HEK293 (cell line): ENCODE measurements around the gene NUP153.

Experiments
- BCL11A ChIP-seq: fragments of 450-650 bp; formaldehyde crosslinking; IDR thresholded peaks from 2 replicates; pipeline ENCODE4 v1.5.1; 2016; ENCODE audit warnings: low read depth, missing biosample characterization, missing genetic modification characterization
- GFI1B ChIP-seq: fragments of 450-650 bp; formaldehyde crosslinking; IDR thresholded peaks from 2 replicates; pipeline ENCODE4 v1.5.1; 2016; ENCODE audit warnings: missing biosample characterization, missing genetic modification characterization
- KLF7 ChIP-seq: fragments of 450-650 bp; formaldehyde crosslinking; IDR thresholded peaks from 2 replicates; pipeline ENCODE4 v1.5.1; 2016; ENCODE audit warnings: missing biosample characterization, missing genetic modification characterization, borderline replicate concordance
- MEIS1 ChIP-seq: sonication (generic); formaldehyde crosslinking; IDR thresholded peaks from 2 replicates; pipeline ENCODE4 v1.8.1; 2022; ENCODE audit warnings: missing genetic modification reagents, mild to moderate bottlenecking, borderline replicate concordance
- REPIN1 ChIP-seq: fragments of 450-650 bp; formaldehyde crosslinking; IDR thresholded peaks from 2 replicates; pipeline ENCODE4 v1.5.1; 2017; ENCODE audit warnings: missing biosample characterization, missing genetic modification characterization, low read depth
- TRIM28 ChIP-seq: IDR thresholded peaks from 2 replicates; pipeline ENCODE4 v1.6.1; 2011; ENCODE audit warnings: low read length, control low read depth, borderline replicate concordance
- ZBTB20 ChIP-seq: fragments of 450-650 bp; formaldehyde crosslinking; IDR thresholded peaks from 2 replicates; pipeline ENCODE4 v1.5.1; 2016; ENCODE audit warnings: missing biosample characterization, missing genetic modification characterization
- ZFP37 ChIP-seq: fragments of 450-650 bp; formaldehyde crosslinking; IDR thresholded peaks from 2 replicates; pipeline ENCODE4 v1.5.1; 2016; ENCODE audit warnings: missing biosample characterization, missing genetic modification characterization
- ZIC2 ChIP-seq: fragments of 450-650 bp; formaldehyde crosslinking; IDR thresholded peaks from 2 replicates; pipeline ENCODE4 v1.5.1; 2016; ENCODE audit warnings: missing biosample characterization, missing genetic modification characterization
- ZNF174 ChIP-seq: fragments of 450-650 bp; formaldehyde crosslinking; IDR thresholded peaks from 2 replicates; pipeline ENCODE4 v1.5.0; 2017; ENCODE audit warnings: missing biosample characterization, mild to moderate bottlenecking, missing genetic modification characterization
- ZNF202 ChIP-seq: fragments of 450-650 bp; formaldehyde crosslinking; IDR thresholded peaks from 2 replicates; pipeline ENCODE4 v1.5.1; 2016; ENCODE audit warnings: missing biosample characterization, missing genetic modification characterization, borderline replicate concordance
- ZNF266 ChIP-seq: fragments of 450-650 bp; formaldehyde crosslinking; IDR thresholded peaks from 2 replicates; pipeline ENCODE4 v1.5.1; 2016; ENCODE audit warnings: missing biosample characterization, missing genetic modification characterization, low read depth
- ZNF311 ChIP-seq: fragments of 450-650 bp; formaldehyde crosslinking; IDR thresholded peaks from 2 replicates; pipeline ENCODE4 v1.5.1; 2017; ENCODE audit warnings: missing biosample characterization, missing genetic modification characterization, borderline replicate concordance
- ZNF366 ChIP-seq: fragments of 450-650 bp; formaldehyde crosslinking; conservative IDR thresholded peaks from 2 replicates; pipeline ENCODE4 v1.5.1; 2016; ENCODE audit warnings: missing biosample characterization, missing genetic modification characterization
- ZNF501 ChIP-seq: fragments of 450-650 bp; formaldehyde crosslinking; IDR thresholded peaks from 2 replicates; pipeline ENCODE4 v1.5.1; 2016; ENCODE audit warnings: missing biosample characterization, missing genetic modification characterization
- ZNF514 ChIP-seq: fragments of 450-650 bp; formaldehyde crosslinking; IDR thresholded peaks from 2 replicates; pipeline ENCODE4 v1.5.1; 2016; ENCODE audit warnings: missing biosample characterization, missing genetic modification characterization
- ZNF529 ChIP-seq: fragments of 450-650 bp; formaldehyde crosslinking; IDR thresholded peaks from 2 replicates; pipeline ENCODE4 v1.5.1; 2017; ENCODE audit warnings: missing genetic modification characterization, missing biosample characterization; ENCODE audit not compliant: insufficient replicate concordance
- ZNF596 ChIP-seq: fragments of 450-650 bp; IDR thresholded peaks from 2 replicates; pipeline ENCODE4 v1.5.0; 2018; ENCODE audit warnings: missing biosample characterization, mild to moderate bottlenecking, missing genetic modification characterization, moderate library complexity
- ZNF629 ChIP-seq: fragments of 450-650 bp; formaldehyde crosslinking; IDR thresholded peaks from 2 replicates; pipeline ENCODE4 v1.5.1; 2017; ENCODE audit warnings: missing biosample characterization, missing genetic modification characterization
- ZNF76 ChIP-seq: fragments of 450-650 bp; formaldehyde crosslinking; IDR thresholded peaks from 2 replicates; pipeline ENCODE4; 2016; ENCODE audit warnings: low read depth, missing biosample characterization, missing genetic modification characterization, borderline replicate concordance
- ZNF837 ChIP-seq: fragments of 450-650 bp; formaldehyde crosslinking; IDR thresholded peaks from 2 replicates; pipeline ENCODE4 v1.5.1; 2016; ENCODE audit warnings: missing biosample characterization, missing genetic modification characterization
- ZSCAN23 ChIP-seq: fragments of 450-650 bp; formaldehyde crosslinking; IDR thresholded peaks from 2 replicates; pipeline ENCODE4 v1.5.1; 2016; ENCODE audit warnings: missing biosample characterization, missing genetic modification characterization
- TF ChIP-seq, protein P1 (sequence below): fragments of 450-650 bp; formaldehyde crosslinking; IDR thresholded peaks from 2 replicates; pipeline ENCODE4 v1.5.1; 2017; ENCODE audit warnings: missing biosample characterization, missing genetic modification characterization
- TF ChIP-seq, protein P2 (sequence below): fragments of 450-650 bp; formaldehyde crosslinking; IDR thresholded peaks from 2 replicates; pipeline ENCODE4 v1.5.1; 2016; ENCODE audit warnings: missing biosample characterization, missing genetic modification characterization
- TF ChIP-seq, protein P3 (sequence below): fragments of 450-650 bp; formaldehyde crosslinking; IDR thresholded peaks from 2 replicates; pipeline ENCODE4 v1.5.1; 2016; ENCODE audit warnings: missing biosample characterization, missing genetic modification characterization
- TF ChIP-seq, protein P4 (sequence below): fragments of 450-650 bp; formaldehyde crosslinking; IDR thresholded peaks from 2 replicates; pipeline ENCODE4 v1.5.1; 2016; ENCODE audit warnings: missing biosample characterization, missing genetic modification characterization
- TF ChIP-seq, protein P5 (sequence below): sonication (generic); formaldehyde crosslinking; IDR thresholded peaks from 2 replicates; pipeline ENCODE4 v1.8.1; 2022; ENCODE audit warnings: mild to moderate bottlenecking, moderate library complexity, missing genetic modification reagents
- TF ChIP-seq, protein P6 (sequence below): fragments of 450-650 bp; formaldehyde crosslinking; IDR thresholded peaks from 2 replicates; pipeline ENCODE4 v1.5.1; 2016; ENCODE audit warnings: missing biosample characterization, missing genetic modification characterization

The NUP153 gene

DNA sequence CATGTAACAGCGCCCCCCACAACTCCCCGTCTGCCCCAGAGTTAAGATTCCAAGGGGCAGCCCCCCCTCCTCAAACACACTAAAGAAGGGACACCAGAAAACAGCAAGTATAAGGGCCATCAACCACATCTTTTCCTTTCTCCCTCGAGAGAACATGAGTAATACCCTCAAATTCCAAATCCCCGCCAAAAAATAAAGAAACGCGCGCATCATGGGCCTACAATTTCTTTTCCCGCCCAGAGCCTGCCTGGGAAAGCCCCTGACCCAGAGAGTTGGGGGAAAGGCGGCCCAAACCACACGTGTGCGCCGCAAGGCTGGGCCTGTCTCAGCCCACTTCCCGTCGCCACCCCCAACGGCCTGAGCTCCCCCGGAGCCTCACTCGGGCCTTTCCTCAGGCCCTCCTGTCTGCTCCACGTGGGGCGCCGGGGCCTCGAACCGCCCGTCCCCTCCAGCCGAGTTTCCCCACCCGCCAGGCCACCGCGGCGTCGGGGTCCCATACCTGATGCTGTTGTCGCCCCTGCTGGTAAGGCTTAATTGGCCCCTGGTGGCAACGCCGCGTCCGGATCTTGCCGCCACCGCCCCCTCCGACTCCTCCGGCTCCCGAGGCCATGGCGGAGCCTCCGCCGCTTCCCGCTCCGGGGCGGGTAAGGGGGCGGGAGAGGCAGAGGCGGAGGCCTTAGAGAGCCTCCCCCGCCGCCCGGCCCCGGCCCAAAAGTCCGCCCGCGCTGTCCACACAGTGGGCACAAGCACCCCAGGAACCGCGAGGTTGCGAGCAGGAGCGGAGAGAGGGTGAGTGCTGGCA is 746 bp downstream of the NUP153 start (continued):
- TF ChIP-seq, protein P1, sequence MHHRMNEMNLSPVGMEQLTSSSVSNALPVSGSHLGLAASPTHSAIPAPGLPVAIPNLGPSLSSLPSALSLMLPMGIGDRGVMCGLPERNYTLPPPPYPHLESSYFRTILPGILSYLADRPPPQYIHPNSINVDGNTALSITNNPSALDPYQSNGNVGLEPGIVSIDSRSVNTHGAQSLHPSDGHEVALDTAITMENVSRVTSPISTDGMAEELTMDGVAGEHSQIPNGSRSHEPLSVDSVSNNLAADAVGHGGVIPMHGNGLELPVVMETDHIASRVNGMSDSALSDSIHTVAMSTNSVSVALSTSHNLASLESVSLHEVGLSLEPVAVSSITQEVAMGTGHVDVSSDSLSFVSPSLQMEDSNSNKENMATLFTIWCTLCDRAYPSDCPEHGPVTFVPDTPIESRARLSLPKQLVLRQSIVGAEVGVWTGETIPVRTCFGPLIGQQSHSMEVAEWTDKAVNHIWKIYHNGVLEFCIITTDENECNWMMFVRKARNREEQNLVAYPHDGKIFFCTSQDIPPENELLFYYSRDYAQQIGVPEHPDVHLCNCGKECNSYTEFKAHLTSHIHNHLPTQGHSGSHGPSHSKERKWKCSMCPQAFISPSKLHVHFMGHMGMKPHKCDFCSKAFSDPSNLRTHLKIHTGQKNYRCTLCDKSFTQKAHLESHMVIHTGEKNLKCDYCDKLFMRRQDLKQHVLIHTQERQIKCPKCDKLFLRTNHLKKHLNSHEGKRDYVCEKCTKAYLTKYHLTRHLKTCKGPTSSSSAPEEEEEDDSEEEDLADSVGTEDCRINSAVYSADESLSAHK (tag by site-specific recombination), result no peak
- TF ChIP-seq ZNF514 (tag by site-specific recombination) (no peak), ZNF501 (peak; percentile 82), ZNF311 (tag by site-specific recombination) (no peak), BCL11A (no peak), ZIC2 (peak; percentile 98), ZSCAN23 (tag by site-specific recombination) (0 out of 2 replicates have a peak, but pooled peaks have one; percentile 9), ZNF266 (no peak), ZNF596 (tag by site-specific recombination) (no peak), ZNF202 (tag by site-specific recombination) (no peak), ZNF629 (peak; percentile 50), GFI1B (tag by site-specific recombination) (peak; percentile 47), ZNF837 (tag by site-specific recombination) (no peak), ZNF366 (peak; percentile 74), ZNF174 (tag by site-specific recombination) (no peak), MEIS1 (CRISPR knock-in tag) (peak; percentile 31; the same call in 1 of the 2 replicates), ZNF76 (tag by site-specific recombination) (peak; percentile 86), ZFP37 (tag by site-specific recombination) (no peak; the same call in 1 of the 2 replicates), ZNF529 (tag by site-specific recombination) (no peak), KLF7 (tag by site-specific recombination) (peak; percentile 76; the same call in 1 of the 2 replicates), REPIN1 (tag by site-specific recombination) (no peak), ZBTB20 (tag by site-specific recombination) (peak; percentile 74), TRIM28 (no peak)
- TF ChIP-seq, protein P2, sequence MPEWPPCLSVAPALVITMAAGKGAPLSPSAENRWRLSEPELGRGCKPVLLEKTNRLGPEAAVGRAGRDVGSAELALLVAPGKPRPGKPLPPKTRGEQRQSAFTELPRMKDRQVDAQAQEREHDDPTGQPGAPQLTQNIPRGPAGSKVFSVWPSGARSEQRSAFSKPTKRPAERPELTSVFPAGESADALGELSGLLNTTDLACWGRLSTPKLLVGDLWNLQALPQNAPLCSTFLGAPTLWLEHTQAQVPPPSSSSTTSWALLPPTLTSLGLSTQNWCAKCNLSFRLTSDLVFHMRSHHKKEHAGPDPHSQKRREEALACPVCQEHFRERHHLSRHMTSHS (tag by site-specific recombination), result no peak
- TF ChIP-seq, protein P3, sequence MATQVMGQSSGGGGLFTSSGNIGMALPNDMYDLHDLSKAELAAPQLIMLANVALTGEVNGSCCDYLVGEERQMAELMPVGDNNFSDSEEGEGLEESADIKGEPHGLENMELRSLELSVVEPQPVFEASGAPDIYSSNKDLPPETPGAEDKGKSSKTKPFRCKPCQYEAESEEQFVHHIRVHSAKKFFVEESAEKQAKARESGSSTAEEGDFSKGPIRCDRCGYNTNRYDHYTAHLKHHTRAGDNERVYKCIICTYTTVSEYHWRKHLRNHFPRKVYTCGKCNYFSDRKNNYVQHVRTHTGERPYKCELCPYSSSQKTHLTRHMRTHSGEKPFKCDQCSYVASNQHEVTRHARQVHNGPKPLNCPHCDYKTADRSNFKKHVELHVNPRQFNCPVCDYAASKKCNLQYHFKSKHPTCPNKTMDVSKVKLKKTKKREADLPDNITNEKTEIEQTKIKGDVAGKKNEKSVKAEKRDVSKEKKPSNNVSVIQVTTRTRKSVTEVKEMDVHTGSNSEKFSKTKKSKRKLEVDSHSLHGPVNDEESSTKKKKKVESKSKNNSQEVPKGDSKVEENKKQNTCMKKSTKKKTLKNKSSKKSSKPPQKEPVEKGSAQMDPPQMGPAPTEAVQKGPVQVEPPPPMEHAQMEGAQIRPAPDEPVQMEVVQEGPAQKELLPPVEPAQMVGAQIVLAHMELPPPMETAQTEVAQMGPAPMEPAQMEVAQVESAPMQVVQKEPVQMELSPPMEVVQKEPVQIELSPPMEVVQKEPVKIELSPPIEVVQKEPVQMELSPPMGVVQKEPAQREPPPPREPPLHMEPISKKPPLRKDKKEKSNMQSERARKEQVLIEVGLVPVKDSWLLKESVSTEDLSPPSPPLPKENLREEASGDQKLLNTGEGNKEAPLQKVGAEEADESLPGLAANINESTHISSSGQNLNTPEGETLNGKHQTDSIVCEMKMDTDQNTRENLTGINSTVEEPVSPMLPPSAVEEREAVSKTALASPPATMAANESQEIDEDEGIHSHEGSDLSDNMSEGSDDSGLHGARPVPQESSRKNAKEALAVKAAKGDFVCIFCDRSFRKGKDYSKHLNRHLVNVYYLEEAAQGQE (tag by site-specific recombination), result 0 out of 2 replicates have a peak, but pooled peaks have one; percentile 10
- TF ChIP-seq, protein P4, sequence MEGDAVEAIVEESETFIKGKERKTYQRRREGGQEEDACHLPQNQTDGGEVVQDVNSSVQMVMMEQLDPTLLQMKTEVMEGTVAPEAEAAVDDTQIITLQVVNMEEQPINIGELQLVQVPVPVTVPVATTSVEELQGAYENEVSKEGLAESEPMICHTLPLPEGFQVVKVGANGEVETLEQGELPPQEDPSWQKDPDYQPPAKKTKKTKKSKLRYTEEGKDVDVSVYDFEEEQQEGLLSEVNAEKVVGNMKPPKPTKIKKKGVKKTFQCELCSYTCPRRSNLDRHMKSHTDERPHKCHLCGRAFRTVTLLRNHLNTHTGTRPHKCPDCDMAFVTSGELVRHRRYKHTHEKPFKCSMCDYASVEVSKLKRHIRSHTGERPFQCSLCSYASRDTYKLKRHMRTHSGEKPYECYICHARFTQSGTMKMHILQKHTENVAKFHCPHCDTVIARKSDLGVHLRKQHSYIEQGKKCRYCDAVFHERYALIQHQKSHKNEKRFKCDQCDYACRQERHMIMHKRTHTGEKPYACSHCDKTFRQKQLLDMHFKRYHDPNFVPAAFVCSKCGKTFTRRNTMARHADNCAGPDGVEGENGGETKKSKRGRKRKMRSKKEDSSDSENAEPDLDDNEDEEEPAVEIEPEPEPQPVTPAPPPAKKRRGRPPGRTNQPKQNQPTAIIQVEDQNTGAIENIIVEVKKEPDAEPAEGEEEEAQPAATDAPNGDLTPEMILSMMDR (tag by site-specific recombination), result peak; percentile 86
- TF ChIP-seq, protein P5, sequence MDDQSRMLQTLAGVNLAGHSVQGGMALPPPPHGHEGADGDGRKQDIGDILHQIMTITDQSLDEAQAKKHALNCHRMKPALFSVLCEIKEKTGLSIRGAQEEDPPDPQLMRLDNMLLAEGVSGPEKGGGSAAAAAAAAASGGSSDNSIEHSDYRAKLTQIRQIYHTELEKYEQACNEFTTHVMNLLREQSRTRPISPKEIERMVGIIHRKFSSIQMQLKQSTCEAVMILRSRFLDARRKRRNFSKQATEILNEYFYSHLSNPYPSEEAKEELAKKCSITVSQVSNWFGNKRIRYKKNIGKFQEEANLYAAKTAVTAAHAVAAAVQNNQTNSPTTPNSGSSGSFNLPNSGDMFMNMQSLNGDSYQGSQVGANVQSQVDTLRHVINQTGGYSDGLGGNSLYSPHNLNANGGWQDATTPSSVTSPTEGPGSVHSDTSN (CRISPR knock-in tag), result 0 out of 2 replicates have a peak, but pooled peaks have one; percentile 62
- TF ChIP-seq, protein P6, sequence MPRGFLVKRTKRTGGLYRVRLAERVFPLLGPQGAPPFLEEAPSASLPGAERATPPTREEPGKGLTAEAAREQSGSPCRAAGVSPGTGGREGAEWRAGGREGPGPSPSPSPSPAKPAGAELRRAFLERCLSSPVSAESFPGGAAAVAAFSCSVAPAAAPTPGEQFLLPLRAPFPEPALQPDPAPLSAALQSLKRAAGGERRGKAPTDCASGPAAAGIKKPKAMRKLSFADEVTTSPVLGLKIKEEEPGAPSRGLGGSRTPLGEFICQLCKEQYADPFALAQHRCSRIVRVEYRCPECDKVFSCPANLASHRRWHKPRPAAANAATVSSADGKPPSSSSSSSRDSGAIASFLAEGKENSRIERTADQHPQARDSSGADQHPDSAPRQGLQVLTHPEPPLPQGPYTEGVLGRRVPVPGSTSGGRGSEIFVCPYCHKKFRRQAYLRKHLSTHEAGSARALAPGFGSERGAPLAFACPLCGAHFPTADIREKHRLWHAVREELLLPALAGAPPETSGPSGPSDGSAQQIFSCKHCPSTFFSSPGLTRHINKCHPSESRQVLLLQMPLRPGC (tag by site-specific recombination), result peak; percentile 52; the same call in 1 of the 2 replicates
